Mesothelial cell of epicardium (in vitro differentiated cells): Measurements from ENCODE around the gene EPX. TPM values are rescaled to one million over a fixed set of nuclear protein-coding genes. Genes with fewer than 3 reads are reported as not detected.

Source experiments
- DNase-seq, 2 experiments: peaks; one replicate each; pipeline ENCODE4 v3.0.0; 2021; ENCODE audit warnings: low spot score in 2 of 2; ENCODE audit not compliant: unreplicated experiment in 2 of 2
- H3K27ac Mint-ChIP-seq: 2 replicates; pipeline ENCODE4 v1.8.0; 2021; ENCODE audit warnings: mixed read lengths
- H3K27me3 Mint-ChIP-seq: 2 replicates; pipeline ENCODE4 v1.8.0; 2021; ENCODE audit warnings: low read depth, mixed read lengths
- H3K36me3 Mint-ChIP-seq: 2 replicates; pipeline ENCODE4 v1.8.0; 2021; ENCODE audit warnings: mixed read lengths
- H3K4me1 Mint-ChIP-seq: 2 replicates; pipeline ENCODE4 v1.8.0; 2021; ENCODE audit warnings: mixed read lengths
- H3K4me3 Mint-ChIP-seq: 2 replicates; pipeline ENCODE4 v1.8.0; 2021; ENCODE audit warnings: mild to moderate bottlenecking, moderate library complexity, mixed read lengths
- H3K9me3 Mint-ChIP-seq: 2 replicates; pipeline ENCODE4 v1.8.0; 2021; ENCODE audit warnings: mixed read lengths
- CTCF ChIP-seq: fragments of 200-600 bp; sonication (generic); IDR thresholded peaks from one replicate; pipeline ENCODE4 v1.5.0; 2021; ENCODE audit warnings: antibody characterized with exemption; ENCODE audit not compliant: unreplicated experiment
- total RNA-seq: library from RNA; stranded (reverse); gene quantifications from 3 replicates; pipeline ENCODE4 v1.2.1, GENCODE V29; 2021

The EPX gene
- total RNA-seq, 1 donor from 2014 or later: not detected

- TF ChIP-seq CTCF: no peak
- H3K36me3 Mint-ChIP-seq: peaks cover 7% of the 10 kb centered on the region
- H3K27ac Mint-ChIP-seq: peak overlapping the region; percentile 44
These were observed 25.2 kb downstream of the EPX start for GRCh38 chr17:58217766-58218165.

GRCh38 chr17:58219007-58219788, 26.7 kb downstream of the EPX start, which contains the start of gene MKS1:
MKS1 (minus strand) TSS chr17:58219255; CDS start chr17:58219230, 25 bp downstream.
- peaks cover 8% of the 10 kb centered on the region for H3K4me1 Mint-ChIP-seq
- DNase-seq: peak; percentile 93 to 97
- peak within 1 kb of the TSS; percentile 97 for H3K27ac Mint-ChIP-seq
- H3K36me3 Mint-ChIP-seq: no peaks in the 10 kb centered on the region
- peak within 1 kb of the TSS; percentile 91 for H3K4me3 Mint-ChIP-seq
- peaks cover 5% of the 10 kb centered on the region for H3K9me3 Mint-ChIP-seq
- H3K27me3 Mint-ChIP-seq: peaks cover 10% of the 10 kb centered on the region
- TF ChIP-seq CTCF: peak; percentile 72

More at GRCh38 chr17:58217766-58218165, 25.2 kb downstream of the EPX start:
- Mint-ChIP-seq H3K4me3 (peak overlapping the region; percentile 39), H3K4me1 (peaks cover 8% of the 10 kb centered on the region), H3K9me3 (no peaks in the 10 kb centered on the region), H3K27me3 (peaks cover 7% of the 10 kb centered on the region)
- no peak for DNase-seq

- Mint-ChIP-seq H3K4me1 (peaks cover 8% of the 10 kb centered on the region), H3K9me3 (peaks cover 5% of the 10 kb centered on the region), H3K27me3 (peaks cover 10% of the 10 kb centered on the region), H3K36me3 (no peaks in the 10 kb centered on the region), H3K4me3 (peak overlapping the region; percentile 91), H3K27ac (no peak overlapping the region)
- no peak for TF ChIP-seq CTCF
- DNase-seq: no peak
These were observed 27.3 kb downstream of the EPX start for GRCh38 chr17:58219789-58220183.

- no peak for TF ChIP-seq CTCF
- no peaks in the 10 kb centered on the region for H3K36me3 Mint-ChIP-seq
- H3K27ac Mint-ChIP-seq: no peak overlapping the region
- H3K4me3 Mint-ChIP-seq: no peak overlapping the region
- H3K9me3 Mint-ChIP-seq: peaks cover 5% of the 10 kb centered on the region
- DNase-seq: no peak
- peaks cover 33% of the 10 kb centered on the region for H3K27me3 Mint-ChIP-seq
- H3K4me1 Mint-ChIP-seq: peaks cover 3% of the 10 kb centered on the region
These were observed 31.8 kb downstream of the EPX start for GRCh38 chr17:58224315-58224714.

- H3K4me3 Mint-ChIP-seq: no peak overlapping the region
- peaks cover 5% of the 10 kb centered on the region for H3K9me3 Mint-ChIP-seq
- no peaks in the 10 kb centered on the region for H3K36me3 Mint-ChIP-seq
- H3K27me3 Mint-ChIP-seq: peaks cover 48% of the 10 kb centered on the region
- peaks cover 6% of the 10 kb centered on the region for H3K4me1 Mint-ChIP-seq
- TF ChIP-seq CTCF: no peak
- DNase-seq: no peak
- no peak overlapping the region for H3K27ac Mint-ChIP-seq
These were observed 35.2 kb downstream of the EPX start for GRCh38 chr17:58227733-58228132.
